GM19372 (cell line): ENCODE measurements around the gene GTF2B.
A peak's percentile ranks its signal among the peaks of the same experiment; 100 is the strongest.
"Not testable (repeated sequence)": the region's sequence is repeated elsewhere in the genome, so short reads cannot be mapped to it uniquely, and the experiment has no call there.

Experiments
- ATAC-seq: cut with Tn5 transposase; IDR thresholded peaks from one replicate; pipeline ENCODE4 v1.9.1; 2021; ENCODE audit warnings: mild to moderate bottlenecking, low read depth, moderate library complexity; ENCODE audit not compliant: unreplicated experiment

Gene GTF2B

DNA sequence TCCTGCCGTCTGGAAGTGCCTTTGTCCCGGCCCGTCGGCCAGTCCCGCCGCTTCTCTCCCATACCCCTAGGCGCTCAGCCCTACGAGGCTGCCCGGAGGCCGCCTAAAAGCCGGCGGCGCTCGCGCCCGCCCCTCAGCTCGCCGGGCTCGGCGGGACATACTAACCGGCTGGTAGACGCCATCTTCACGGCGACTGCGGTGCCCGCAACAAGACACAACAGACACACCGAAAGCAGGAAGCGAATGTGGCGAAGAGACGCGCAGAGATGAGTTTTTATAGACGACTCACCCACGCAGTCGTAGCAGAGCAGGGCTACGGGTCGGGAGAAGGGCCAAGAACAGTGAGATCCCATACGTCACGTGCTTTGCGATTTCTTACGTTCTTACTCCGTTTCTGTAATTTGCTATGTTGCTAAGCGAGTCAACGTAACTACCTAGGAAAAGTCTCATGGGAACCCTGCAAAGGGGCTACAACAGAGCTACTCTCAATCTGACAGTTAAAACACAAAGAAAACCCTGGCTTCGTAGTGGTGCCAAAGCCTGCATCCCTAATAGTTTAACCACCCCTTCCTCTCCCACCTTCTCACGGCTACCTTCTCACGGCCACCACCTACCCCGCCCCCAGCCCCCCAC lies at the start of gene GTF2B:
GTF2B (minus strand) TSS at position 250 of the 633 bp plus-strand sequence; CDS start at position 182, 68 bp downstream.
- peak; percentile 89 for ATAC-seq

DNA sequence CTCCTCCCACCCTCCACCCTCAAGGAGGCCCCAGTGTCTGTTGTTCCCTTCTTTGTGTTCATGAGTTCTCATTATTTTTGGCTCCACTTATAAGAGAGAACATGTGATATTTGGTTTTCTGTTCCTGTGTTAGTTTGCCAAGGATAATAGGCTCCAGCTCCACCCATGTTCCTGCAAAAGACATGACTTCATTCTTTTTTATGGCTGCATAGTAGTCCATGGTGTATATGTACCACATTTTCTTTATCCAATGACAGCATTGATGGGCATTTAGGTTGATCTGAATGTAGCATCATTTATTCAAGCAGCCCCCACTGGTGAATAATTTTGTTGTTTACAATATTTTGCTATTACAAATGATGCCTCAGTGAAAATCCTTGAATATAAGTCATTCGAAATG lies 47.2 kb upstream of the GTF2B start:
- not testable (repeated sequence) for ATAC-seq

DNA sequence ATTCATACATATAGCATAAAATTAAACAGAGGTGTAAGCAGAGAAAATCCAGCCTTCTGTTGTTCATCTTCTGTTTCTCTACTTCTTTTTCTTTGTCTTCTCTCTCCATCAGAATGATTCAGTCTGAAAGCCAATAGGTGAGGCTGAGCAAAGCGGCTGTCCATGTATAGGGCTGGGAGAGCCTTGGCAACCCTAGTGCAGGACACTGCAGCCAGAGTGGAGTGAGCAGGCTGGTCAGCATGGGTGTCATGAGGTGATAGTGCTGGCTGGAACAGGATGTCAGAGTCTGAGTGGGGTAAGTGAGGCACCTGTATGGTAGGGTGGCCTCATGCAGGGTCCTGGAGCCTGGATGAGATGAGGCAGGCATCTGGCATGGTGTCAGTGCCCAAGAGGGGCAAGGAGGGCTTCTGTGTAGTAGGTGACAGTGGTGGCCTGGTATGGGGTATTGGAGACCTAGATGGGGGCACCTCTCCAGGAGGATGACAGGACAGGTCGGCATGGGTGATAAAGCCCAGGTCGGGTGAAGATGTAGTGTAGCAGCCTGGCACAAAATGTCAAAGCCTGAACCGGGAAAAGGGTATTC lies 45.5 kb upstream of the GTF2B start:
- no peak for ATAC-seq

DNA sequence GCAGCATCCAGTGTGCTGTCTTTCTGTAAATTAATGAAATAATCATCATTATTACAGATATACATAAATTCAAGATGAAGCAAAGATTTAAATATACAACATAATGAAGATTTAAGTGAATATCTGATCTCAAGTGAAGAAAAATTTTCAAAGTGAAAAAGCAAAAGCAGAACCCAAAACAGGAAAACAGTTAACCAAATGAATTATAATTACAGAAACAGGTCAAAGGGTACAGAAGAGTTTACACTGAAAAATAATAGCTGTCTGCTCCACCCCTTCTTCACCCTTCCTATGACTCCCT lies 44.8 kb upstream of the GTF2B start:
- no peak for ATAC-seq

- ATAC-seq: no peak
Observed at GRCh38 chr1:88935522-88936222, 44.3 kb upstream of the GTF2B start.

DNA sequence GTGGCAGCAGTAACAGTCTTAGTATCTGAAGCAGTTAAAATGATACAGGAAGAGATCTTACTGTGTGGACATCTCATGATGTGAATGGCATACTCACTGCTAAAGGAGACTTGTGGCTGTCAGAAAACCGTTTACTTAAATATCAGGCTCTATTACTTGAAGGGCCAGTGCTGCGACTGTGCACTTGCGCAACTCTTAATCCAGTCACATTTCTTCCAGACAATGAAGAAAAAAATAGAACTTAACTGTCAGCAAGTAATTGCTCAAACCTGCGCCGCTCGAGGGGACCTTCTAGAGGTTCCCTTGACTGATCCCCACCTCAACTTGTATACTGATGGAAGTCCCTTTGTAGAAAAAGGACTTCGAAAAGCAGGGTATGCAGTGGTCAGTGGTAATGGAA lies 38.8 kb upstream of the GTF2B start:
- not testable (repeated sequence) for ATAC-seq

DNA sequence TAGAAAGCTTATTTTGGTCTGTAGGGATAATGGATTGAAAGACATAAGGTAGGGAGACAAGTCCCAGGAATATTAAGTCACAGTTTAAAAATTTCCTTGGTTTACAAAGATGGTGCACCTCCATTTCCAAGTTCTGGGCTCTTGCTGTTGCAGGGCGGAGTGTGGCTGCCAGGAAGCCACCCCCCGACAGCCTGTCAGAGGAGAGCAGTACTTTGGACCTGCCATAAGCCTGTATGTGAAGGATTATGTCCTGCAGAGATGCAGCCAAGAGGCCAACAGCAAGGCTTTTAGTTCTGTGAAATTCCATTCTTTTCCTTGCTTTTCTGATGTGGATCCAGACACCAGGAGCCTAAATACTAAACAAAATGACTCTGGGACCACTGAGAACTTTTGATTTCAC lies 31.9 kb upstream of the GTF2B start:
- ATAC-seq: no peak

- ATAC-seq: no peak
Observed at GRCh38 chr1:88922214-88922613, 30.8 kb upstream of the GTF2B start.

DNA sequence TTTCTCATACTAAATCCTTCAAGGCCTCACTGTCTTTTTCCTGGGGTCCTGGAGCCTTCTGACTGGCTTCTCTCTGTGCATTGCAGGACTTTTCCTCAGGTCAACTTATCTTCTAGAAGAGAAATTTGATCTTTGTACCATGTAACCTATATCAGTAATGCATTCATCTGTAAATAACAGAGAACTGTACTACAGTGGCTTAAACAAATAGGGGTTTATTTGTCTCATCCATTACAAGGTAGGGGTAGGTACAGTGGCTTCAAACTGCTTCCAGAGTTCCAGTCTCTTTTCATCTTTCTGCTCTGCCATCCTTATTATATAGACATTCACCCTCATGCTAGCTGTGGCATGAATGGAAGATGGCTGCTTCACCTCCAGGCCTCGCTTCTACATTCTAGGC lies 29.5 kb upstream of the GTF2B start:
- no peak for ATAC-seq

DNA sequence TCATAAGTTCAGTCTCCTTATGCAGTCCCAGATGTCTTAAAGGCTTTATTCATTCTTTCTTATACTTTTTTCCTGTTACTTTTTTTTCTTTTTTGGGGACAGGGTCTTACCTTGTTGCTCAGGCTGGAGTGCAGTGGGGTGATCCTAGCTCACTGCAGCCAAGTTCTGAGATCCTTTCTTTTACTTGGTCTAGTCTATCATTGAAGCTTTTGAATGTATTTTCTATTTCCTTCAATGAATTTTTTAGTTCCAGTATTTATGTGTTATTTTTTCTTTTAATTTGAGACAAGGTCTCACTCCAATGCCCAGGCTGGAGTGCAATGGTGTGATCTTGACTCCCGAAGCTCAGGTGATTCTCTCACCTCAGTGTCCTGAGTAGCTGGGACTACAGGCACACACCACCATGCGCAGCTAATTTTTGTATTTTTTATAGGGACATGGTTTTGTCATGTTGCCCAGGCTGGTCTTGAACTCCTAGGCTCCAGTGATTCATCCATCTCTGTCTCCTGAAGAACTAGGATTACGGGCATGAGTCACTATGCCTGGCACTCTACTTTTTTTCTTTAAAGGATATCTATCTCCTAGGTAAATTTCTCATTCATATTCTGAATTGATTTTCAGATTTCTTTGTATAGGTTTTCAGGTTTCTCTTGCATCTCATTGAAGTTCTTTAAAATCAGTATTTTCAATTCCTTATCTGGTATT lies 26.1 kb upstream of the GTF2B start:
- ATAC-seq: no peak

- ATAC-seq: no peak
Observed at GRCh38 chr1:88916883-88917282, 25.5 kb upstream of the GTF2B start.

DNA sequence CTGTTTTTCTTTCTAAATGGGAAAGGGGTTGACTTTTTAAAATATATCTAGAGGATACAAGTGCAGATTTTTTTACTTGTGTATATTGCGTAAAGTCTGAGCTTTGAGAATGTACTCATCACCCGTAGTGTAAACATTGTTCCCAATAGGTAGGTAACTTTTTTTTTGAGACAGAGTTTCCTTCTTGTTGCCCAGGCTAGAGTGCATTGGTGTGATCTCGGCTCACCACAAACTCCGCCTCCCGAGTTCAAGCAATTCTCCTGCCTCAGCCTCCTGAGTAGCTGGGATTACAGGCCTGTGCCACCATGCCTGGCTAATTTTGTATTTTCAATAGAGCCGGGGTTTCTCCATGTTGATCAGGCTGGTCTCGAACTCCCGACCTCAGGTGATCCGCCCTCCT lies 20.4 kb upstream of the GTF2B start:
- ATAC-seq: not testable (repeated sequence)

GRCh38 chr1:88911161-88911560 lies 19.8 kb upstream of the GTF2B start:
- no peak for ATAC-seq

- no peak for ATAC-seq
Observed at GRCh38 chr1:88910401-88910800, 19.0 kb upstream of the GTF2B start.

DNA sequence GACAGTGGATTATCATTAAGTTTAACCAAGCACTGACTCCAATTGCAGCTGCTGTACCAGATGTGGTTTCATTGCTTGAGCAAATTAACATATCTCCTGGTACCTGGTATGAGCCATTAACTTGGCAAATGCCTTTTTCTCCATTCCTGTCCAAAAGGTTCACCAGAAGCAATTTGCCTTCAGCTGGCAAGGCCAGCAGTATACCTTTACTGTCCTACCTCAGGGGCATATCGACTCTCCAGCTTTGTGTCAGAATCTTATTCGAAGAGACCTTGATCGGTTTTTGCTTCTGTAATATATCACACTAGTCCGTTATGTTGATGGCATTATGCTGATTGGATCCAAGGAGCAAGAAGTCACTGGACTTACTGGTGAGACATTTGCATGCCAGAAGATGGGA lies 9.5 kb upstream of the GTF2B start:
- ATAC-seq: no peak

DNA sequence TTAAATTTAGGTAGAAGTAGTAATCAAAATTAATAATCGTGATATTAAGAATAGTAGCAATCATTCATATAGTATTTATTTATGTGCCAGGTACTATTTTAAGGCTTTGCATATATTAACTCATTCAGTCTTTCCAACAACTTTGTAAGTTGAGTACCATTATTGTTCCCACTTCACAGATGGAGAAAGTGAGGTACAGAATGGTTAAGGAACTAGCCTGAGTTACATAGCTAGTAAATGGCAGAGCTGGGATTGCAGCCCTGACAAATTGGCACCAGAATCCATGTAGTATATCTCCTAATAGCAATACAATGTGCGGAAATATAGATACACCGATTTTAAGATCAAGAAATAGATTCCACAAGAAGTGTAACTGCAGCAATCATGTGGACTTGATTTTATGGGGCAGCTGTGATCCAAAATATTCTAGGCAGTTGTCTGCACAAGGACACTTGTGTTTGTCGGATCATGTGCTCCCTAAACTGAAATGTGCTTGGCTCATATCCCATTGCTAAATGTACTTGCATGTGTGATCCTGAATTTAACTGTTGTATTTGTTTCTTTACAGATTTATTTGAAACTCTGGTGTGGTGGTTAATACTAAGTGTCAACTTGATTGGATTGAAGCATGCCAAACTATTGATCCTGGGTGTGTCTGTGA lies 5.8 kb upstream of the GTF2B start:
- ATAC-seq: no peak

DNA sequence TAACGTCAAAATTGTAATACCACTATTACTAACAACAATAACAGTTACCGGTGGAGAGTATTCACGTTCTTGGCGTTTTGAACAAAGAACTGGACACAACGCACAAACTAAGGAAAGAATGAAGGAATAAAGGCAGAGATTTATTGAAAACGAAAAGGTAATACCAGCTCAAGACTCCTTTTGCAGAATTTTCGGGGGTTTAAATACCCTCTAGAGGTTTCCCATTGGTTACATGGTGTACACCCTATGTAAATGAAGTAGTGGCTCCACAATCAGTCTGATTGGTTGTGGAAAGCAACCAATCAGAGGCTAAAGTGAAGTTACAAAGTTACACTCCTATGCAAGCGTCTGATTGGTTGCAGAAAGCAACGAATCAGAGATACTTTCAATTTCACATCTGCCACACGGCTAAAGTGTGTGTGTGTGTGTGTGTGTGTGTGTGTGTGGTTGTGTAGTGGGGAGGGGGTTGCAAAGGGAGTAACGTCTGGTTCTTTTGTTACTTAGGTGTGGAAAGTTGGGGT lies 1.1 kb upstream of the GTF2B start:
- ATAC-seq: no peak

GRCh38 chr1:88891951-88892340 lies 579 bp upstream of the GTF2B start:
- no peak for ATAC-seq

DNA sequence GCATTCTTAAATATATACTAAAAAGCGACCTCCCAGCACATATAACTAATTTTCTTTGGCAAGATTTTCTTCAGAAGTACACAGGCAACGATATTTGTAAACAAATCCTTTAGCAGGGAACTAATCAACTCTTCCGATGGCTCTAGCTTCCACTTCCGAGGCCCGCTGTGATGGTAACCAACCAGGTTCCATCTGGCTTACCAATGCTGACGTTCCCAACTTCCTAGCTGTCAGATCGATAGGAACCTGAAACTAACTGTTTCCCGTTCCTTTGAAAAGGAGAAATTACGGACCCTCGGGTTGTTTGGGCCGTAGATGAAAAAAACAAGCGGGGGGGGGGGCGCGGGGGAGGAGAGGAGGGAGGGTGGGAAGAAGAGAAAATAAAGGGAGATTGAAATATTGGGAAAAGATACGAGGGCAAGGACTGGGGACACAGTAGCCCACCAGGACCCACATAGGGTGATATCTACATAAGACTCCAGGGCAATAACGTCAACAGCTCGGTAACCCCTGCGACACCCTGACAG lies 513 bp downstream of the GTF2B start:
- ATAC-seq: peak; percentile 9

DNA sequence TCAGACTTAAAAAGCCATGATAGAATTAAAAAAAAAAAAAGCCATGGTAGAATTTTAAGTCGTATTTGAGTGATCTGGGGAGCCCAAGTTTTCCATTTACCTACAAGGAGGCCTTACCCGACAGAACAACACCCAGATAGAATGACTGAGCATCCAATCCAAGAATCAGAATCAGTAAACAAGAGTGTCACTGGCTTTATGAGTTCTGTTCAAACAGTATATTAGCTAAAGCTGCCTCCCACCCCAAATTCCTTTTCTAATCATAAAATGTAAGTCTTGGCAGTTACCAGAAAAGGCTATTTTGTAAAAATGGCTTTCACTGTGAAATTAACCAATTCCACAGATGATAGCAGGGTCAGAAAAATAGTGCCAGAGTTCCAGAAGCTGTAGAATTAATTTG lies 1.2 kb downstream of the GTF2B start:
- no peak for ATAC-seq

DNA sequence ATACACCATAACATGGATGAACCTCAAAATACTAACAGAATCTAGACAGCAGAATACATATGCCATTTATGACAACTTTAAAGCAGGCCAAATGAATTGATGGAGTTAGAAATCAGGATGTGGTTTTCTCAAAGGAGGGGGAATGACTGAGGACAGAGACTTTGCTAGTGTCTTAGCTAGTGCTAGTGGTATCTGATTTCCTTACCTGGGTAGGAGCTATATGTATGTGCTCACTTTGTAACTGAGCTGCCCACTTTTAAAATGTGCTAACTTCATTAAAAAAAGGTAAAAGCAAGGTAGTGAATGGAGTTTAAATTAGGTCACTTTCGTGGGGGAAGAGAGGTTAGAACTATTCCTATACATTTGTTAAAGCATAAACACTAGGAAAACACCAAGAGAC lies 2.6 kb downstream of the GTF2B start:
- no peak for ATAC-seq
